GM18870 (cell line): ENCODE data around the gene ABCG8.

Experiments
- ATAC-seq: cut with Tn5 transposase; IDR thresholded peaks from one replicate; pipeline ENCODE4 v1.9.1; 2021; ENCODE audit warnings: moderate library complexity; ENCODE audit not compliant: unreplicated experiment

The ABCG8 gene

GRCh38 chr2:43838560-43839267 is at the start of gene ABCG8, which contains the start of gene ABCG5:
Gene ABCG8 (plus strand): TSS chr2:43838971. CDS start chr2:43839054, 83 bp downstream.
Gene ABCG5 (minus strand): TSS chr2:43838839. CDS start chr2:43838679, 160 bp downstream.
- no peak for ATAC-seq

- ATAC-seq, result no peak
These were observed 48.6 kb upstream of the ABCG8 start for GRCh38 chr2:43790147-43790546.

GRCh38 chr2:43791035-43791765 is 47.6 kb upstream of the ABCG8 start:
- no peak for ATAC-seq

- no peak for ATAC-seq
These were observed 46.1 kb upstream of the ABCG8 start for GRCh38 chr2:43792653-43793052.

GRCh38 chr2:43794956-43795355 is 43.8 kb upstream of the ABCG8 start:
- ATAC-seq, result no peak

DNA sequence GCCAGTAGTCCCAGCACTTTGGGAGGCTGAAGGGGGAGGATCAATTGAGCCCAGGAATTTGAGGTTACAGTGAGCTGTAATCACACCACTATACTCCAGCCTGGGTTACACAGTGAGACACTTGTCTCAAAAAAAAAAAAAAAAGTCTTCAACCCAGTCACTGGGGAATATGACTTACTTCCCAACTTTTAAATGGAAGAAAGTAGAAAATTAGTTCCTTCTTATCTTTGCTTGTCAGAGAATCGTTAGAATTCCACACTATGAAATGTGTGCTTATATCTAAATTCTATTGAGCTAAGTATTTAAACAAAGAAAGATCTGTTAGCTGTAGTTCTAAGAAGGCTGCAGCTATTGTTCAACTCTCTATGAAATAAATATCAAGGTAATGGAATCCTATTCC is 42.6 kb upstream of the ABCG8 start:
- no peak for ATAC-seq

GRCh38 chr2:43798300-43798699 is 40.5 kb upstream of the ABCG8 start:
- no peak for ATAC-seq

- no peak for ATAC-seq
These were observed 37.9 kb upstream of the ABCG8 start for GRCh38 chr2:43800894-43801293.

- no peak for ATAC-seq
These were observed 36.6 kb upstream of the ABCG8 start for GRCh38 chr2:43802135-43802534.

GRCh38 chr2:43803113-43803512 is 35.7 kb upstream of the ABCG8 start:
- no peak for ATAC-seq

GRCh38 chr2:43806719-43807031 is 32.1 kb upstream of the ABCG8 start:
- ATAC-seq, result no peak

DNA sequence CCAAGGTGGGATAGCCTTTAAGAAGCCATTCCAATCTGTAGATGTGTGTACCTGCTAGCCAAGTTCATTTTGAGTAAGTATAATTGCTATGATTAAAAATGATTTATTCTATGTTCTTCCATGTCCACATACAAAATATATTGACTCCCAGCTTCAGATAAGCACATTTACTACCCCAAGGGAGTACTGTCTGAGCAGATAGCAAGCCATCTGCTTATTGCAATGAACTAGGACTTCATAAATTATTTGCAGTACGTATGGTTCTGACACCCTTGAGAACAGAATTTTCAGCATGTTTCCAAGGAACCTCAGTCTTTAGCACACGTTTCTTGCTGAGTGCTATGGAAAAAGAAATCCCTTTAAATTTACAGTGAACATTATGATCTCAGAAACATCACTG is 28.3 kb upstream of the ABCG8 start:
- ATAC-seq, result no peak

- no peak for ATAC-seq
These were observed 27.9 kb upstream of the ABCG8 start for GRCh38 chr2:43810888-43811287.

- no peak for ATAC-seq
These were observed 26.8 kb upstream of the ABCG8 start for GRCh38 chr2:43812006-43812405.

- ATAC-seq, result no peak
These were observed 25.8 kb upstream of the ABCG8 start for GRCh38 chr2:43812947-43813346.

DNA sequence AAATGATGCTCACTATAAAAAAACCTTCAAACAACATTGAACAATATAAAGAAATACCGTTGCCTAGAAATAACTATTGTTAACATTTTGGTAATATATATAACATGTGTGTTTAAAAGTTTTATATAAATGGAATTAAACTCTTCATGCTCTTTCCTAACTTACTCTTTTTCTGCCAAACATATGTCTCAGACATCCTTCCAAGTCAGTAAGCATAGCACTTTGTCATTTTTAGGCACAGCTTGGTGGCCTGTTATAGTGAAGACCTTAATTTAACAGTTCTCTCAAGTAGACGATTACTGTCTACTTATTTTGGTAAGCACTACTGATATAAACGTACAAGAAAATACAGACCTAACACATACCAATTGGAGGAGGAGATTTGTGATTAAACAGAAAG is 24.1 kb upstream of the ABCG8 start:
- ATAC-seq, result no peak

GRCh38 chr2:43818761-43819160 is 20.0 kb upstream of the ABCG8 start:
- ATAC-seq, result no peak

DNA sequence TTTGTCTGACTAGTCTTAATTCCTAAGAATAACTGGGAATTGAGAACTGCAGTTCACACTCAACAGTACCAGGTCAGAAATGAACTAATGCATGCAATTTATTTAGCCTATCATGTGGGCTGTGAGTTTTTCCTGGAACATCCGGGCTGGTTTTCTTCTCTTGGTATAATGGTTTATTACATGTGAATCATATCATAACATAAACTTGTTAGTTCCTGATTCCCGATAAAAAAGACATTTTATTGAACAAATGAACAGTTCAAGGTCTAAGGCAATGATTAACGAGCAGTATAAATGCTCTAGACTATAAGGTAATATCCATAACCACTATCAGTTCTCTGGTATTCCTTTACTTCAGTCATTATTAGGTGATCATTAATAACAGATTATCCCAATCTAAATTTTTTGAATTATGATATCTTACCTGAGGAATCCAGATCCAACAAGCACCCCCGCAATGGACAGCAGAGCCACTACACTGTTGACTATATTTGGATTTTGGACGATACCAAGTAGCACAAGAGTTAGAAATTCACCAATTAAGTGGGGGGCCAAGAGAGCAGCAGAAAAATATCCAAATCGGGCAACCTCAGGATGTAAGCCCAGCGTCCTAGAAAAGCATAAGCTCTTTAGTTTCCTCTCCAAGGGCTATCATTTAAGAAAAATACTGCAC is 19.1 kb upstream of the ABCG8 start:
- ATAC-seq, result no peak

DNA sequence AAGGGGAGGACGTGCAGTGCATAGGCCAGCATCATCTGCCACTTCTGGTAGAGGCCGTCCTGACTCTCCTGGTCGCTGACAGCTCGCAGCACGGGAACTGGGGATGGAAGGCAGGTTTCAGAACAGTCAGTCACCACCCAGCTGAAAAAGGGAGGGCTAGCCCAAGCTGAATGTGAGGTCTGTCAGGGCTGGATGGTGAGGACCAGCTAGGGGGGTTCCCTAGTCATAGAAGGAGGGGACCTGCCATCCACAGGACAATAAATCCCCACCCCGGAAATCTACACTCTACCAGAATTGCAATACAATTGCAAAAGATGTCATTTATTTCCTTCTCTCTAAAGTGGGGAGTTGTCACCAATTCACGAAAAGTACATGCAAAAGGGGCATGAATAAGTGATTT is 15.9 kb upstream of the ABCG8 start:
- no peak for ATAC-seq

DNA sequence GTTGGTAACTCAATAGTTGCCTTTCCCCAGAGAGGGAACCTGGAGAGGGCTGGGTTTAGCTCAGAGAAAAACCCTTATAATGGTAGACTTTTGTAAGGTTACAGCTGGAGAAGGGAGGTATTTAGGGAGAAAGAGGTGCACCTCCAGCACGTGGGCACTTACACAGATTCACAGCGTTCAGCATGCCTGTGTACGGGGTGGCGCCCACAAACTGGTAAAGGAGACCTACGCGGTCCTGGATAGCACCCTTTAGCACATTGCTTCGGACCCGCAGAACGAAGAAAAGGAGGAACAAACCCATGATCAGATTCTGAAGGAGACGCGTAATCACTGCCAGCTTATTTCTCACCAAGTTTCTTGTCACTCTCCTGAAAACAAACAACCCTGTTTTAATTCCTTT is 15.0 kb upstream of the ABCG8 start:
- no peak for ATAC-seq

DNA sequence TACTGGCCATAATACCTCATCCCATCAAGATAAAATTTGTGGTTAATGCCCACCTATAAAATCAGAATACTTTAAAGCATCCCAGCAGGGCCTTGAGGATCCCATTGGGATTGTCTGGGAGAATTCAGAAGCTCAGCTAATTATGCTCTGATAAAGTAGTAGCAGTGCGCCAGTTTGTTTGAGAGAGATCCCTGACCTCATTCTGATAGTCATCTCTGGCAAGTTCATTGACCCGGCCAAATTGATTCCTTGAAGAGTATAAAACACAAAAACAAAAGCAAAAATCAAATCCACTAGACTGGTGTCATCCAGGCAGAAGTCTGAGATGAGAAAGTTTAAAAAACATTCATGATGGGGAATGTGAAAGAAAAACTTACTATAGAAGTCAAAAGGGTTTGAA is 14.3 kb upstream of the ABCG8 start:
- no peak for ATAC-seq

DNA sequence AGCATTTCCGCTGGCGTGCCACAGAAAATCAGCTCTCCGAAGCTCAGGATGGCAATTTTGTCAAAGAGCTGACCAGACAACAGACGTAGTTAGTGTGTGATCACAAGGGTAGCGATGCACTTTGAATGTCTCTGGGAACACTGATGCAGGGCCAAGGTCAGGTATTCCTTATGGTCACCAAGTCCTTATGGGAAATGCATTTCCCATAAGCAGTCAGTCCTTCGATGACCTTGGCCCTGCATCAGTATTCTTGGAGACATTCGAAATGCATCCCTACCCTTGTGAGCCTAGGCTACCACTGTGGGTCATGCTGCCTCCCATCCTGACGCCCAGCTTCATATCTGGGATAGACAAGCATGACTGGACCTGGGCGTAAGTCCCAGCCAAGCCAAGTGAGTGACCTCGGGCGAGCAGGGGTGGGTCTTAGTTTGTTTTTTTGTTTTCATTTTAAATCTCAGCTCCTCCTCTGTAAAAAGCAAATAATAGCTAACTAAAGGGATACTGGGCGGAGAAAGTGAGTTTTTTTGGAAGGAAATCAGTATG is 13.7 kb upstream of the ABCG8 start:
- ATAC-seq, result no peak
